HepG2 (cell line): Measurements from ENCODE around the gene WWC1. TPM values are rescaled to one million over a fixed set of nuclear protein-coding genes. Genes with fewer than 3 reads are reported as not detected.
A peak's percentile ranks its signal among the peaks of the same experiment; 100 is the strongest.

Experiments used
- DPF2 ChIP-seq: sonication (generic); formaldehyde crosslinking; IDR thresholded peaks from 2 replicates; pipeline ENCODE4 v1.4.0; 2020; ENCODE audit warnings: mild to moderate bottlenecking, low read depth, missing genetic modification reagents, borderline replicate concordance
- DR1 ChIP-seq: sonication (generic); formaldehyde crosslinking; IDR thresholded peaks from 2 replicates; pipeline ENCODE4 v1.8.0; 2021; ENCODE audit warnings: mild to moderate bottlenecking, missing genetic modification reagents, inconsistent platforms
- HDAC2 ChIP-seq: sonication (generic); formaldehyde crosslinking; IDR thresholded peaks from 2 replicates; pipeline ENCODE4 v1.4.0; 2020; ENCODE audit warnings: missing genetic modification reagents
- MBD4 ChIP-seq: IDR thresholded peaks from 2 replicates; pipeline ENCODE4 v1.6.1; 2012; ENCODE audit warnings: low read length, inconsistent platforms, borderline replicate concordance
- PTBP1 ChIP-seq: fragments of 200-400 bp; formaldehyde crosslinking; IDR thresholded peaks from 2 replicates; pipeline ENCODE4 v1.6.1; 2018; ENCODE audit warnings: low read length, low read depth; ENCODE audit not compliant: poor library complexity, severe bottlenecking
- RBM39 ChIP-seq: fragments of 200-400 bp; formaldehyde crosslinking; IDR thresholded peaks from one replicate; pipeline ENCODE4 v1.6.1; 2018; ENCODE audit warnings: antibody characterized with exemption, mild to moderate bottlenecking, low read depth, low read length; ENCODE audit not compliant: poor library complexity, severe bottlenecking
- SKI ChIP-seq: fragments of 450-650 bp; IDR thresholded peaks from one replicate; pipeline ENCODE4 v1.6.1; 2018; ENCODE audit warnings: mild to moderate bottlenecking; ENCODE audit not compliant: partially characterized antibody
- SOX13 ChIP-seq, 3 experiments: fragments of 450-650 bp in 1 of 3; sonication (generic) in 1 of 3; formaldehyde crosslinking in 1 of 3; IDR thresholded peaks in 2 of 3; conservative IDR thresholded peaks in 1 of 3; 2 replicates each; pipeline versions ENCODE4 v1.5.0 to v1.6.1; 2016 to 2020; ENCODE audit warnings: antibody characterized with exemption in 1 of 3, mild to moderate bottlenecking in 1 of 3, missing compliant biosample characterization in 1 of 3, missing genetic modification reagents in 1 of 3, moderate library complexity in 1 of 3
- SP5 ChIP-seq: IDR thresholded peaks from 2 replicates; pipeline ENCODE4 v1.6.1; 2016; ENCODE audit warnings: low read depth, borderline replicate concordance
- SSRP1 ChIP-seq: IDR thresholded peaks from 2 replicates; pipeline ENCODE4 v1.6.1; 2016; ENCODE audit warnings: control low read depth
- TEAD2 ChIP-seq: sonication (generic); formaldehyde crosslinking; IDR thresholded peaks from 2 replicates; pipeline ENCODE4 v1.9.0; 2021; ENCODE audit warnings: missing genetic modification reagents
- TGIF2 ChIP-seq: IDR thresholded peaks from 2 replicates; pipeline ENCODE4 v1.6.1; 2016; ENCODE audit warnings: control low read depth, missing compliant biosample characterization
- TSC22D2 ChIP-seq: sonication (generic); formaldehyde crosslinking; IDR thresholded peaks from 2 replicates; pipeline ENCODE4 v1.5.1; 2020; ENCODE audit warnings: missing genetic modification reagents, mild to moderate bottlenecking, borderline replicate concordance
- ZSCAN22 ChIP-seq: sonication (generic); formaldehyde crosslinking; IDR thresholded peaks from 2 replicates; pipeline ENCODE4 v1.4.0; 2020; ENCODE audit warnings: mild to moderate bottlenecking, missing genetic modification reagents
- polyA plus RNA-seq, 8 experiments: library from polyadenylated mRNA; depleted of rRNA in 3 of 8; stranded (reverse) in 7 of 8; unstranded in 1 of 8; fragments of >200 nt; fragmentation: Illumina TruSeq in 4 of 8; extraction: Trizol in 4 of 8; gene quantifications; 2 replicates each; pipeline versions ENCODE4 v1.2.1 to v1.2.3, GENCODE V29; 2011 to 2016; ENCODE audit warnings: low read depth in 4 of 8, missing spikeins in 1 of 8, mixed read lengths in 1 of 8; ENCODE audit not compliant: insufficient read depth in 1 of 8
- total RNA-seq, 5 experiments: library from RNA; depleted of rRNA; stranded (reverse); fragments of >200 nt; fragmentation: Illumina TruSeq; extraction: Trizol; gene quantifications; 2 replicates each; pipeline ENCODE4 v1.2.3, GENCODE V29; 2016; ENCODE audit warnings: low read depth in 1 of 5
- TF ChIP-seq, protein P1 (sequence below): sonication (generic); formaldehyde crosslinking; IDR thresholded peaks from 2 replicates; pipeline ENCODE4 v1.4.0; 2020; ENCODE audit warnings: missing genetic modification reagents
- TF ChIP-seq, protein P2 (sequence below): sonication (generic); formaldehyde crosslinking; IDR thresholded peaks from 2 replicates; pipeline ENCODE4 v1.4.0; 2020; ENCODE audit warnings: missing genetic modification reagents
- TF ChIP-seq, protein P3 (sequence below): sonication (generic); formaldehyde crosslinking; IDR thresholded peaks from 2 replicates; pipeline ENCODE4 v1.9.0; 2021; ENCODE audit warnings: missing genetic modification reagents, mild to moderate bottlenecking, borderline replicate concordance

Gene WWC1
- total and polyA plus RNA-seq, 2 of the 13 experiments (the other 11 are each of a cell fraction or from before 2014, with no cell fraction given) = 8.3 to 17.9 TPM

DNA sequence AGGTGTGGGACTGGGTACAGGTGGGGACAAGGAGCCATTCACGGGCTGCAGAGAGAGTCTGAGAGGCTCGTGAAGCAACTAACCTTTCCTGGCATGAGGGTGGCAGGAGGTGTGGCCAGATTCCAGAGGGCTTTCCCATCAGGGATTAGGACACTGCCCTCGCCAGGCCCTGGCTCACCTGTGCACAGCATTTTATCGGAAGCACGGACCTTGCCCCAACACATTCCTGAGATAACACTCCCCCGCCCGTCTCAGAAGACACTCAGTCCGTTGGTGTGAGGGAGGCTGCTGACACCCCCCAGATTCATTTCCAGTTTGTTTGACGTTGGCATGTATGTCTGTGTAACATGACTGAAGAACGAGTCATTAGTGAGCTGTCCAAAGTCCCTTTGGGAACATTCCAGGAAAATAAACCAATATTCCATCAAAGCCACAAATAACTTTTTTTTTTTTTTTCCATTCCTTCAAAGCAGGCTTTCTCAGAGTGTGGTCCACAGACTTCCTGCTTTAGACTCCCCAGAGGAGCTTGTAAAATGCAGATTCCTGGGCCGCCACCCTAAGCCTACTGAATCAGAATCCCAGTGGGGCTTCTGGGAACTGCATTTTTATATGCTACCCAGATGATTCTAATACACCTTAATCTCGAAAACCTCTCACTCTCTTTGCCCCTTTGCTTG is 23.4 kb downstream of the WWC1 start (continued):
- TF ChIP-seq DR1 (CRISPR knock-in tag) = no peak
- TF ChIP-seq TEAD2 (CRISPR knock-in tag) = no peak
- TF ChIP-seq HDAC2 (CRISPR knock-in tag) = peak; percentile 72
- no peak for TF ChIP-seq SOX13 (IDR thresholded peaks at IDR 0.05)
- peak in 1 of 2 experiments; percentile 69; a peak in 1 of 4 replicates for TF ChIP-seq SOX13 (CRISPR knock-in tag; conservative IDR thresholded peaks at IDR 0.05 in 1 of 2, IDR thresholded peaks at IDR 0.05 in 1 of 2)
- no peak for TF ChIP-seq PTBP1
- 0 out of 2 replicates have a peak, but pooled peaks have one; percentile 38 for TF ChIP-seq SP5
- no peak for TF ChIP-seq TSC22D2 (CRISPR knock-in tag)
- TF ChIP-seq SSRP1 (CRISPR knock-in tag) = no peak
- TF ChIP-seq SKI = peak; percentile 72
- peak; percentile 84 for TF ChIP-seq TGIF2 (CRISPR knock-in tag)
- TF ChIP-seq, protein P1, sequence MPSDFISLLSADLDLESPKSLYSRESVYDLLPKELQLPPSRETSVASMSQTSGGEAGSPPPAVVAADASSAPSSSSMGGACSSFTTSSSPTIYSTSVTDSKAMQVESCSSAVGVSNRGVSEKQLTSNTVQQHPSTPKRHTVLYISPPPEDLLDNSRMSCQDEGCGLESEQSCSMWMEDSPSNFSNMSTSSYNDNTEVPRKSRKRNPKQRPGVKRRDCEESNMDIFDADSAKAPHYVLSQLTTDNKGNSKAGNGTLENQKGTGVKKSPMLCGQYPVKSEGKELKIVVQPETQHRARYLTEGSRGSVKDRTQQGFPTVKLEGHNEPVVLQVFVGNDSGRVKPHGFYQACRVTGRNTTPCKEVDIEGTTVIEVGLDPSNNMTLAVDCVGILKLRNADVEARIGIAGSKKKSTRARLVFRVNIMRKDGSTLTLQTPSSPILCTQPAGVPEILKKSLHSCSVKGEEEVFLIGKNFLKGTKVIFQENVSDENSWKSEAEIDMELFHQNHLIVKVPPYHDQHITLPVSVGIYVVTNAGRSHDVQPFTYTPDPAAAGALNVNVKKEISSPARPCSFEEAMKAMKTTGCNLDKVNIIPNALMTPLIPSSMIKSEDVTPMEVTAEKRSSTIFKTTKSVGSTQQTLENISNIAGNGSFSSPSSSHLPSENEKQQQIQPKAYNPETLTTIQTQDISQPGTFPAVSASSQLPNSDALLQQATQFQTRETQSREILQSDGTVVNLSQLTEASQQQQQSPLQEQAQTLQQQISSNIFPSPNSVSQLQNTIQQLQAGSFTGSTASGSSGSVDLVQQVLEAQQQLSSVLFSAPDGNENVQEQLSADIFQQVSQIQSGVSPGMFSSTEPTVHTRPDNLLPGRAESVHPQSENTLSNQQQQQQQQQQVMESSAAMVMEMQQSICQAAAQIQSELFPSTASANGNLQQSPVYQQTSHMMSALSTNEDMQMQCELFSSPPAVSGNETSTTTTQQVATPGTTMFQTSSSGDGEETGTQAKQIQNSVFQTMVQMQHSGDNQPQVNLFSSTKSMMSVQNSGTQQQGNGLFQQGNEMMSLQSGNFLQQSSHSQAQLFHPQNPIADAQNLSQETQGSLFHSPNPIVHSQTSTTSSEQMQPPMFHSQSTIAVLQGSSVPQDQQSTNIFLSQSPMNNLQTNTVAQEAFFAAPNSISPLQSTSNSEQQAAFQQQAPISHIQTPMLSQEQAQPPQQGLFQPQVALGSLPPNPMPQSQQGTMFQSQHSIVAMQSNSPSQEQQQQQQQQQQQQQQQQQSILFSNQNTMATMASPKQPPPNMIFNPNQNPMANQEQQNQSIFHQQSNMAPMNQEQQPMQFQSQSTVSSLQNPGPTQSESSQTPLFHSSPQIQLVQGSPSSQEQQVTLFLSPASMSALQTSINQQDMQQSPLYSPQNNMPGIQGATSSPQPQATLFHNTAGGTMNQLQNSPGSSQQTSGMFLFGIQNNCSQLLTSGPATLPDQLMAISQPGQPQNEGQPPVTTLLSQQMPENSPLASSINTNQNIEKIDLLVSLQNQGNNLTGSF (CRISPR knock-in tag) = no peak
- 0 out of 2 replicates have a peak, but pooled peaks have one; percentile 52 for TF ChIP-seq MBD4
- TF ChIP-seq, protein P2, sequence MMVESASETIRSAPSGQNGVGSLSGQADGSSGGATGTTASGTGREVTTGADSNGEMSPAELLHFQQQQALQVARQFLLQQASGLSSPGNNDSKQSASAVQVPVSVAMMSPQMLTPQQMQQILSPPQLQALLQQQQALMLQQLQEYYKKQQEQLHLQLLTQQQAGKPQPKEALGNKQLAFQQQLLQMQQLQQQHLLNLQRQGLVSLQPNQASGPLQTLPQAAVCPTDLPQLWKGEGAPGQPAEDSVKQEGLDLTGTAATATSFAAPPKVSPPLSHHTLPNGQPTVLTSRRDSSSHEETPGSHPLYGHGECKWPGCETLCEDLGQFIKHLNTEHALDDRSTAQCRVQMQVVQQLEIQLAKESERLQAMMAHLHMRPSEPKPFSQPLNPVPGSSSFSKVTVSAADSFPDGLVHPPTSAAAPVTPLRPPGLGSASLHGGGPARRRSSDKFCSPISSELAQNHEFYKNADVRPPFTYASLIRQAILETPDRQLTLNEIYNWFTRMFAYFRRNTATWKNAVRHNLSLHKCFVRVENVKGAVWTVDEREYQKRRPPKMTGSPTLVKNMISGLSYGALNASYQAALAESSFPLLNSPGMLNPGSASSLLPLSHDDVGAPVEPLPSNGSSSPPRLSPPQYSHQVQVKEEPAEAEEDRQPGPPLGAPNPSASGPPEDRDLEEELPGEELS (CRISPR knock-in tag) = peak; percentile 80
- TF ChIP-seq DPF2 (CRISPR knock-in tag) = peak; percentile 79
- no peak for TF ChIP-seq ZSCAN22 (CRISPR knock-in tag)
- TF ChIP-seq, protein P3, sequence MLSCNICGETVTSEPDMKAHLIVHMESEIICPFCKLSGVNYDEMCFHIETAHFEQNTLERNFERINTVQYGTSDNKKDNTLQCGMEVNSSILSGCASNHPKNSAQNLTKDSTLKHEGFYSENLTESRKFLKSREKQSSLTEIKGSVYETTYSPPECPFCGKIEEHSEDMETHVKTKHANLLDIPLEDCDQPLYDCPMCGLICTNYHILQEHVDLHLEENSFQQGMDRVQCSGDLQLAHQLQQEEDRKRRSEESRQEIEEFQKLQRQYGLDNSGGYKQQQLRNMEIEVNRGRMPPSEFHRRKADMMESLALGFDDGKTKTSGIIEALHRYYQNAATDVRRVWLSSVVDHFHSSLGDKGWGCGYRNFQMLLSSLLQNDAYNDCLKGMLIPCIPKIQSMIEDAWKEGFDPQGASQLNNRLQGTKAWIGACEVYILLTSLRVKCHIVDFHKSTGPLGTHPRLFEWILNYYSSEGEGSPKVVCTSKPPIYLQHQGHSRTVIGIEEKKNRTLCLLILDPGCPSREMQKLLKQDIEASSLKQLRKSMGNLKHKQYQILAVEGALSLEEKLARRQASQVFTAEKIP = no peak
- TF ChIP-seq RBM39 = no peak
